Measurements from ENCODE around the gene MRAS.

Gene MRAS

GRCh38 chr3:138399766-138400165 is 51.4 kb downstream of the MRAS start:
- Histone ChIP-seq H3K9me3 (ENCODE audit: severe bottlenecking) (no peaks in the 10 kb centered on the region), H3K4me1 (ENCODE audit: insufficient read depth, poor library complexity, severe bottlenecking) (no peaks in the 10 kb centered on the region), H3K4me3 (ENCODE audit: severe bottlenecking) (no peak overlapping the region), H3K36me3 (ENCODE audit: low read depth) (no peaks in the 10 kb centered on the region), H3K27ac (ENCODE audit: poor library complexity, severe bottlenecking) (no peak overlapping the region), H3K27me3 (ENCODE audit: insufficient read depth, poor library complexity, severe bottlenecking) (no peaks in the 10 kb centered on the region)
- ATAC-seq (ENCODE audit: low read depth): no peak
- no peak for DNase-seq (ENCODE audit: low spot score)
- TF ChIP-seq CTCF (IDR thresholded peaks at IDR 0.05; ENCODE audit: poor library complexity, severe bottlenecking): no peak

- H3K4me3 ChIP-seq (ENCODE audit: severe bottlenecking): no peak overlapping the region
- no peak for TF ChIP-seq CTCF (IDR thresholded peaks at IDR 0.05; ENCODE audit: poor library complexity, severe bottlenecking)
- H3K4me1 ChIP-seq (ENCODE audit: insufficient read depth, poor library complexity, severe bottlenecking): no peaks in the 10 kb centered on the region
- DNase-seq (ENCODE audit: low spot score) (no peak), ATAC-seq (ENCODE audit: low read depth) (no peak)
- H3K9me3 ChIP-seq (ENCODE audit: severe bottlenecking): no peaks in the 10 kb centered on the region
- no peaks in the 10 kb centered on the region for H3K27me3 ChIP-seq (ENCODE audit: insufficient read depth, poor library complexity, severe bottlenecking)
- no peaks in the 10 kb centered on the region for H3K36me3 ChIP-seq (ENCODE audit: low read depth)
- no peak overlapping the region for H3K27ac ChIP-seq (ENCODE audit: poor library complexity, severe bottlenecking)
Observed at GRCh38 chr3:138400651-138401070, 52.3 kb downstream of the MRAS start.

- no peak for ATAC-seq (ENCODE audit: low read depth)
- no peak for DNase-seq (ENCODE audit: low spot score)
- Histone ChIP-seq H3K9me3 (ENCODE audit: severe bottlenecking) (no peaks in the 10 kb centered on the region), H3K4me1 (ENCODE audit: insufficient read depth, poor library complexity, severe bottlenecking) (no peaks in the 10 kb centered on the region), H3K27me3 (ENCODE audit: insufficient read depth, poor library complexity, severe bottlenecking) (no peaks in the 10 kb centered on the region), H3K27ac (ENCODE audit: poor library complexity, severe bottlenecking) (no peak overlapping the region), H3K4me3 (ENCODE audit: severe bottlenecking) (no peak overlapping the region), H3K36me3 (ENCODE audit: low read depth) (no peaks in the 10 kb centered on the region)
- no peak for TF ChIP-seq CTCF (IDR thresholded peaks at IDR 0.05; ENCODE audit: poor library complexity, severe bottlenecking)
Observed at GRCh38 chr3:138401834-138402233, 53.5 kb downstream of the MRAS start.

- DNase-seq (ENCODE audit: low spot score) (no peak), ATAC-seq (ENCODE audit: low read depth) (no peak)
- Histone ChIP-seq H3K36me3 (ENCODE audit: low read depth) (no peaks in the 10 kb centered on the region), H3K27me3 (ENCODE audit: insufficient read depth, poor library complexity, severe bottlenecking) (no peaks in the 10 kb centered on the region), H3K27ac (ENCODE audit: poor library complexity, severe bottlenecking) (no peak overlapping the region), H3K9me3 (ENCODE audit: severe bottlenecking) (peaks cover 2% of the 10 kb centered on the region), H3K4me3 (ENCODE audit: severe bottlenecking) (no peak overlapping the region), H3K4me1 (ENCODE audit: insufficient read depth, poor library complexity, severe bottlenecking) (no peaks in the 10 kb centered on the region)
- TF ChIP-seq CTCF (IDR thresholded peaks at IDR 0.05; ENCODE audit: poor library complexity, severe bottlenecking): no peak
Observed at GRCh38 chr3:138404121-138404520, 55.7 kb downstream of the MRAS start.

- Histone ChIP-seq H3K27ac (ENCODE audit: poor library complexity, severe bottlenecking) (no peak overlapping the region), H3K9me3 (ENCODE audit: severe bottlenecking) (peaks cover 2% of the 10 kb centered on the region), H3K27me3 (ENCODE audit: insufficient read depth, poor library complexity, severe bottlenecking) (no peaks in the 10 kb centered on the region), H3K36me3 (ENCODE audit: low read depth) (no peaks in the 10 kb centered on the region), H3K4me3 (ENCODE audit: severe bottlenecking) (no peak overlapping the region), H3K4me1 (ENCODE audit: insufficient read depth, poor library complexity, severe bottlenecking) (no peaks in the 10 kb centered on the region)
- DNase-seq (ENCODE audit: low spot score) (no peak), ATAC-seq (ENCODE audit: low read depth) (no peak)
- TF ChIP-seq CTCF (IDR thresholded peaks at IDR 0.05; ENCODE audit: poor library complexity, severe bottlenecking): no peak
Observed at GRCh38 chr3:138405001-138405400, 56.6 kb downstream of the MRAS start.
